CD4-positive, alpha-beta T cell treated with Interferon gamma for 1 hour (primary cell): Measurements from ENCODE around the gene NAA38.

Experiments
- DNase-seq: peaks from one replicate; pipeline ENCODE4 v3.0.0-alpha.2; 2020

Gene NAA38

DNA sequence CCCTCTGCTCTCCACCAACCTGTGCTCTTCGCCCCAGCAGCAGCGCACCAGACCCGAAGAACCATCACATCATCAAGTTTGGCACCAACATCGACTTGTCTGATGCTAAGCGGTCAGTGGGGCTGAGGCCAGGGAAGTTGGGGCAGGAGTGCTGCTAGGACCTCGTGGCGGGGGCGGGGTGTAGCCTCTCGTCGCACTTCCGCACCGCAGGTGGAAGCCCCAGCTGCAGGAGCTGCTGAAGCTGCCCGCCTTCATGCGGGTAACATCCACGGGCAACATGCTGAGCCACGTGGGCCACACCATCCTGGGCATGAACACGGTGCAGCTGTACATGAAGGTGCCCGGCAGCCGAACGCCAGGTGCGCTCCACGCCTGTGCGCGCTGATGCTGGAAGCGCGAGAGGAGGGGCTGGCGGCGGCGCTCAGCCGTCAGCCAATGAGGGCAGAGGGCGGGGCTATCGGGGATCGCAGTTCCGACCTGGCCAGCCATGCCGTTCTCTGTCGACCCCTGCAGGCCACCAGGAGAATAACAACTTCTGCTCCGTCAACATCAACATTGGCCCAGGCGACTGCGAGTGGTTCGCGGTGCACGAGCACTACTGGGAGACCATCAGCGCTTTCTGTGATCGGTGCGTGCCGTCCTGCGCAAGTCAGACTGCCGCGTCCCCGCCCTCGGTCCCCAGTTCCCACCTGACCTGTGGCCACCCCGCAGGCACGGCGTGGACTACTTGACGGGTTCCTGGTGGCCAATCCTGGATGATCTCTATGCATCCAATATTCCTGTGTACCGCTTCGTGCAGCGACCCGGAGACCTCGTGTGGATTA, 5.7 kb downstream of the NAA38 start:
- DNase-seq = peak; percentile 94

DNA sequence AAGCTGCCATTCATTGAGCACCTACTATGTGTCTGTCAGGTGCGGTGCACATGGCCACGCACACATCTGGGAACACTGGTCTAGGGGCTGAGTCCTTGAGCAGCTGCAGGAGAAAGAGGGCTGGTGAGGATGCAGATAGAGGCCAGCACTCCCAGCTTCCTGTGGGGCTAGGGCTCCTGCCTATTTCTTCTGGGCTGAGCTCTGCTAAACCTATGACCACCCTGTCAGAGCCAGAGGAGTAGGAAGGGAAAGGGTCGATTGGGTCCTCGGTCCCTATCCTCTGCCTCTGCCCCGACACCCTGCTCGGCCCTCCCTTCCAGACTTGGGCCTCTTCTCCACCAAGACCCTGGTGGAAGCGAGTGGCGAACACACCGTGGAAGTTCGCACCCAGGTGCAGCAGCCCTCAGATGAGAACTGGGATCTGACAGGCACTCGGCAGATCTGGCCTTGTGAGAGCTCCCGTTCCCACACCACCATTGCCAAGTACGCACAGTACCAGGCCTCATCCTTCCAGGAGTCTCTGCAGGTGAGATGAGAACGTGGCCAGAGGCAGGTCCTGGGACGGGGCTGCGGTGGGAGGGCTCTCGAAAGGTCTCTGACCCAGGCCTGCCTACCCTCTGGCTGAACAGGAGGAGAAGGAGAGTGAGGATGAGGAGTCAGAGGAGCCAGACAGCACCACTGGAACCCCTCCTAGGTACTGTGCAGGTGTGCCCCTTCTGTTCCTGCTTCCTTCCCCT, 6.5 kb downstream of the NAA38 start:
- peak; percentile 13 for DNase-seq

DNA sequence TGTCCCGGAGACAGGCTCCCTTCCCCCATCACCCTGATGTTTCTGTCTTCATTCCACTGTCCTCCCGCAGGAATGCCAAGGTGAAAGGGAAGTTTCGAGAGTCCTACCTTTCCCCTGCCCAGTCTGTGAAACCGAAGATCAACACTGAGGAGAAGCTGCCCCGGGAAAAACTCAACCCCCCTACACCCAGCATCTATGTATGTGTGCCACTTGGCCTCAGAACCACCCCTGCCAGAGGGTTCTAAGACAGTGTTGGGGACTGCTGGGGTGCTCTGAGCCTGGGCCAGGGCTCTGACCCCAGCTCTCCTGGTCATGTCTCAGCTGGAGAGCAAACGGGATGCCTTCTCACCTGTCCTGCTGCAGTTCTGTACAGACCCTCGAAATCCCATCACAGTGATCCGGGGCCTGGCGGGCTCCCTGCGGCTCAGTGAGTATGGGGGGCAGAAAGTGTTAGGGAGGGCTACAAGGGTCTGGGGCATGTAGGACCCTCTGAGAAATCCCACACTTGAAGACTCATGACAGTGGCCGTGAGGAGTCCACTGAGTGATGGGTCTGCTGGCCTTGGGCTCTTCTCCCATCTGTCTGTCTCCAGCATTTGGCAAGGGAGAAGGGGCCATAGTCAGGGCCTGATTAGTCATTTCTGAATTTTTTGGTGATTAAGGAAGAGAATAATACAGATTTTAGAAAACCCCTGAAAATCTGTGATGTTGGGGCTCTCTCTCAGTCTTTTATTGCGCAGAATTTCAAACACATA, 7.4 kb downstream of the NAA38 start:
- DNase-seq = no peak

DNA sequence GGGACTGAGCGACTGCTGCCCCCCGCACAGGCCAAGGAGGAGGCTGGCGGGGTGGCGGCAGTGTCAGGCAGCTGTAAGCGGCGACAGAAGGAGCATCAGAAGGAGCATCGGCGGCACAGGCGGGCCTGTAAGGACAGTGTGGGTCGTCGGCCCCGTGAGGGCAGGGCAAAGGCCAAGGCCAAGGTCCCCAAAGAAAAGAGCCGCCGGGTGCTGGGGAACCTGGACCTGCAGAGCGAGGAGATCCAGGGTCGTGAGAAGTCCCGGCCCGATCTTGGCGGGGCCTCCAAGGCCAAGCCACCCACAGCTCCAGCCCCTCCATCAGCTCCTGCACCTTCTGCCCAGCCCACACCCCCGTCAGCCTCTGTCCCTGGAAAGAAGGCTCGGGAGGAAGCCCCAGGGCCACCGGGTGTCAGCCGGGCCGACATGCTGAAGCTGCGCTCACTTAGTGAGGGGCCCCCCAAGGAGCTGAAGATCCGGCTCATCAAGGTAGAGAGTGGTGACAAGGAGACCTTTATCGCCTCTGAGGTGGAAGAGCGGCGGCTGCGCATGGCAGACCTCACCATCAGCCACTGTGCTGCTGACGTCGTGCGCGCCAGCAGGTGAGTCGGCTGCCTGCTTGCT, 8.1 kb downstream of the NAA38 start:
- DNase-seq = peak; percentile 15

DNA sequence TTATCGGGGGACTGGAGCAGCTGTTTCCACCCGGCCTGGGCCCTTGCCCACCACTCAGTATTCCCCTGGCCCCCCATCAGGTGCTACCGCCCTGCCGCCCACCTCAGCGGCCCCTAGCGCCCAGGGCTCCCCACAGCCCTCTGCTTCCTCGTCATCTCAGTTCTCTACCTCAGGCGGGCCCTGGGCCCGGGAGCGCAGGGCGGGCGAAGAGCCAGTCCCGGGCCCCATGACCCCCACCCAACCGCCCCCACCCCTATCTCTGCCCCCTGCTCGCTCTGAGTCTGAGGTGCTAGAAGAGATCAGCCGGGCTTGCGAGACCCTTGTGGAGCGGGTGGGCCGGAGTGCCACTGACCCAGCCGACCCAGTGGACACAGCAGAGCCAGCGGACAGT, 8.6 kb downstream of the NAA38 start:
- DNase-seq = no peak

DNA sequence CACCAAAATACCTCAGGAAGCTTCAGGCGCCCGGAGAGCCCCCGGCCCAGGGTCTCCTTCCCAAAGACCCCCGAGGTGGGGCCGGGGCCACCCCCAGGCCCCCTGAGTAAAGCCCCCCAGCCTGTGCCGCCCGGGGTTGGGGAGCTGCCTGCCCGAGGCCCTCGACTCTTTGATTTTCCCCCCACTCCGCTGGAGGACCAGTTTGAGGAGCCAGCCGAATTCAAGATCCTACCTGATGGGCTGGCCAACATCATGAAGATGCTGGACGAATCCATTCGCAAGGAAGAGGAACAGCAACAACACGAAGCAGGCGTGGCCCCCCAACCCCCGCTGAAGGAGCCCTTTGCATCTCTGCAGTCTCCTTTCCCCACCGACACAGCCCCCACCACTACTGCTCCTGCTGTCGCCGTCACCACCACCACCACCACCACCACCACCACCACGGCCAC, 9.2 kb downstream of the NAA38 start:
- peak; percentile 8 for DNase-seq

DNA sequence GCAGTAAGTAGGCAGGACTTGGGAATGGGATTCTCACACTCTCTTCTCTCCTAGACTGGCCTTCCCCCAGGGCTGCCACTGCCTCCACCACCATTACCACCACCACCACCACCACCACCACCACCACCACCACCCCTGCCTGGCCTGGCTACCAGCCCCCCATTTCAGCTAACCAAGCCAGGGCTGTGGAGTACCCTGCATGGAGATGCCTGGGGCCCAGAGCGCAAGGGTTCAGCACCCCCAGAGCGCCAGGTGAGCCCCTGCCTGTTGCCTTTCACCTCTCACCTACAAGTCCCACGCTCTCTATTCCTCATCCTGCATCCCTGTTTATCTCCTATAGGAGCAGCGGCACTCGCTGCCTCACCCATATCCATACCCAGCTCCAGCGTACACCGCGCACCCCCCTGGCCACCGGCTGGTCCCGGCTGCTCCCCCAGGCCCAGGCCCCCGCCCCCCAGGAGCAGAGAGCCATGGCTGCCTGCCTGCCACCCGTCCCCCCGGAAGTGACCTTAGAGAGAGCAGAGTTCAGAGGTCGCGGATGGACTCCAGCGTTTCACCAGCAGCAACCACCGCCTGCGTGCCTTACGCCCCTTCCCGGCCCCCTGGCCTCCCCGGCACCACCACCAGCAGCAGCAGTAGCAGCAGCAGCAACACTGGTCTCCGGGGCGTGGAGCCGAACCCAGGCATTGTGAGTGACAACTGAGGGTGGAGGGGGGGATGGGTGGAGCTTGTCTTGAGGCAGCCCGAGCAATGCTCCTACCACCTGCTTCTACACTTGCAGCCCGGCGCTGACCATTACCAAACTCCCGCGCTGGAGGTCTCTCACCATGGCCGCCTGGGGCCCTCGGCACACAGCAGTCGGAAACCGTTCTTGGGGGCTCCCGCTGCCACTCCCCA, 10.3 kb downstream of the NAA38 start:
- peak; percentile 9 for DNase-seq

DNA sequence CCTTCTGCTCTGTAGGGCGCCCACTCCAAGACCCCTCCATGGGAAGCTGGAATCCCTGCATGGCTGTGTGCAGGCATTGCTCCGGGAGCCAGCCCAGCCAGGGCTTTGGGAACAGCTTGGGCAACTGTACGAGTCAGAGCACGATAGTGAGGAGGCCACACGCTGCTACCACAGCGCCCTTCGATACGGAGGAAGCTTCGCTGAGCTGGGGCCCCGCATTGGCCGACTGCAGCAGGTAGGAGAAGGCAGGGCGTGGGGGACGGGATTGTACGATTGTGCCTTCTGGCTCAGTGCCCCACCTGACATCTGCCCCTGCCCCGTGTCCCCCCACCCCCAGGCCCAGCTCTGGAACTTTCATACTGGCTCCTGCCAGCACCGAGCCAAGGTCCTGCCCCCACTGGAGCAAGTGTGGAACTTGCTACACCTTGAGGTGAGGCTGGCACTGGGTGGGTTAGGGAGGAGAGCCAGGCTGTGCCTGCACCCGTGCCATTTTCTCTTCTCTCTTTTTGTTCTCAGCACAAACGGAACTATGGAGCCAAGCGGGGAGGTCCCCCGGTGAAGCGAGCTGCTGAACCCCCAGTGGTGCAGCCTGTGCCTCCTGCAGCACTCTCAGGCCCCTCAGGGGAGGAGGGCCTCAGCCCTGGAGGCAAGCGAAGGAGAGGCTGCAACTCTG, 11.2 kb downstream of the NAA38 start:
- peak; percentile 5 for DNase-seq

DNA sequence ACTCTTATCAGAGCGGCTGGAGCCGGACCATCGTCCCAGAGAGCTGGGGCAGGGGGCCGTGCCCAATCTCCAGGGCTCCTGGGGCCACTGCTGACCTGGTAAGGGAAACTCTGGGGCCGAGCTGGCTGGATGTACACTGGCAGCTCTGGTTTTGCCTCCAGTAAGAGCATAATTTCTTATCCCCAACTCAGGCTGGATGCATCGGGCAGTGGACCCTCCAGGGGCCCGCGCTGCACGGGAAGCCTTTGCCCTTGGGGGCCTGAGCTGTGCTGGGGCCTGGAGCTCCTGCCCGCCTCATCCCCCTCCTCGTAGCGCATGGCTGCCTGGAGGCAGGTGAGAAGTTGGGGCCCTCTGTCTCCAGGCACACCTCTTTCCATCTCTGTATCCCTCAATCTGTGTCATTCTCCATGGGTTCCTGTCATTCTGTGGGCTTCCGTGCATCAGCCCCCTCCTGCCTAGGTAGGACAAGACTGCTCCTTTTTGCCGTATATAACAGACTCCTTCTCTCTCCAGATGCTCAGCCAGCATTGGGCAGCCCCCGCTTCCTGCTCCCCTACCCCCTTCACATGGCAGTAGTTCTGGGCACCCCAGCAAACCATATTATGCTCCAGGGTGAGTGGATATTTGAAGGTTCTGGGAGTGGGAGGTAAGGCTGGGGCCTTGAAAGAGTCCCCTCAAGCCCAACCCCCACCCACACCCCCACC, 11.8 kb downstream of the NAA38 start:
- no peak for DNase-seq

DNA sequence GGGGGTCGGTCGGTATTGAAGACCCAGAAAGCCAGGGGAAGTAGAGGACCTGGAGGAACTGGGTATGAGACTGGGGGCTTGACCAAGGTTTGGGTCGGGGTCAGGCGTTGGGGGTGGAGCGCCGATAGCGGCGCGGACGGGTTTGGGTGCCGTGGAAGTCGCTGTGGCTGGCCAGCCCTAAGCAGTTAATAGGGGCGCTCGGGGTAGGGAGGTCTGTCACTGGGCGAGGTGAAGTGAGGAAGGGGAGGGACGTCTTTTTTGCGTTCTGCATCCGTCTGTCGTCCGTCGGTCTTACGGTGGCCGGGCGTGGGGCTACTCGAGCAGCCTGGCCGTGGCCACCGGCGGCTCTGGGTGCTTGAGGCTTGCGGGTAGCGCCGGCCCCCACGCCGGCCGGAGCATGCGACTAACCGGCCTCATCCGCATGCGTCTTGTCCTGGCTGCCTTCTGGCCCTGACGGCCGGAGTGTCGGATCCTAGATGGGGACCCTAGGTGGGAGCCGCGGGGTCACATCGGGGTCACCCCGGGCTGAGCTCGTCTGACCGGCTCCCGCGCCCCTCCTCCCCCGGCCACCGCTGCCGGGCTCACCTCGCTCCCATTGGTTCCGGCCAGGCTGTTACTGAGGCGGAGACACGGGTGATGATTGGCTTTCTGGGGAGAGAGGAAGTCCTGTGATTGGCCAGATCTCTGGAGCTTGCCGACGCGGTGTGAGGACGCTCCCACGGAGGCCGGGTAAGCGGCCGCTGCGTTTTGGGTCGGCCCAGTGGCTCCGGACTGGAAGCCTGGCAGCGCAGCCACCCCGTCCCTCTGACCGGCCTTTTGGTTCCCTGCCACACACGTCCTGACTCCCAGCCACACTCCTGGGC, 12.8 kb downstream of the NAA38 start:
- peak; percentile 92 for DNase-seq

DNA sequence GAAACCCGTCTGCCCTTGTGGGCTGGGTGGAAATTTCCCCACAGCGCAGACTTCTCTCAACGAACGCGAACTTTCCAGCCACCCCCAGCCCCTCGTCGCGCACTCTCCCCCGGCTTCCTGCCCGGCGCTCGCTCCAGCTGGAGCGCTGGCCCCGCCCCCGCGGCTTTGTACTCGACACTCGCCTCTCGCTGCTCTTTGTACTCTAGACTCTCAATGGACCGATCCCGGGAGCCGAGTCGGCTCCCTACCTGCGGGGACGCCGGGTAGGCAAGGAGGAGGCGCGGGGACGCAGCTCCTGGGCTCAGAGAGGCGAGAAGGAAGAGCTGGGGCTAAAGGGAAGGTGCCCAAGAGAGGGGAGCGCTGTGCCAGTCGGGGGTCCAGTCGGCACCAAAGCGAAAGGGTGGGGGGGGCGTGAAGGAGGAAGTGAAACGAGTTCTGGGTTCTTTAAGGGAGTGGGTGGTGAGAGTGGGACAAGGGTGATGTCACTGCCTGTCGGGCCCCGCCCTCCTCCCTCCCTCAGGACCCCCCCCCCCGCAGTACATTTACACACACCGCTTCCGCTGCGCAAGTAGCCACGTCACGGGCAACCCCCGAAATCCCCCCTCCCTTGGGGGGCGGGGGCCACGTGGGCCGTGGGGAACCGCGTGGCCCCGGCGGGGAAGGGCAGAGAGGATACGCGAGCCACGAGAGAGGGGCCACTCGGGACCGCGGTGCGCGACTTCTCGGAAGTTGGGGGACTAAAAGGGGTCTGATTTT, 13.6 kb downstream of the NAA38 start:
- peak; percentile 96 for DNase-seq

DNA sequence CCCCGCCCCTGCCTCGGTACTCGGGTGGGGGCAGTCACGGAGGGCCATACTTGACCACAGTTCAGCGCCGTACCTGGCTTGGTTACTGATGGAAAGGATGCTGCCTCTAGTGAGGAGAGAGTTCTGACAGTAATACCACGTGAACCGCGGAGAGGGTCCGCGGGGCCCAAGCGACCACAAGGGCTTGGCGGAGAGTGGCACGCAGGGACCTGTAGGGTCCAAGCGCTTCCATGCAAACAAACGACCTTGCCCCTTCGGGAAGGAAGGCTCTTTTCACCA, 14.2 kb downstream of the NAA38 start:
- DNase-seq = no peak

DNA sequence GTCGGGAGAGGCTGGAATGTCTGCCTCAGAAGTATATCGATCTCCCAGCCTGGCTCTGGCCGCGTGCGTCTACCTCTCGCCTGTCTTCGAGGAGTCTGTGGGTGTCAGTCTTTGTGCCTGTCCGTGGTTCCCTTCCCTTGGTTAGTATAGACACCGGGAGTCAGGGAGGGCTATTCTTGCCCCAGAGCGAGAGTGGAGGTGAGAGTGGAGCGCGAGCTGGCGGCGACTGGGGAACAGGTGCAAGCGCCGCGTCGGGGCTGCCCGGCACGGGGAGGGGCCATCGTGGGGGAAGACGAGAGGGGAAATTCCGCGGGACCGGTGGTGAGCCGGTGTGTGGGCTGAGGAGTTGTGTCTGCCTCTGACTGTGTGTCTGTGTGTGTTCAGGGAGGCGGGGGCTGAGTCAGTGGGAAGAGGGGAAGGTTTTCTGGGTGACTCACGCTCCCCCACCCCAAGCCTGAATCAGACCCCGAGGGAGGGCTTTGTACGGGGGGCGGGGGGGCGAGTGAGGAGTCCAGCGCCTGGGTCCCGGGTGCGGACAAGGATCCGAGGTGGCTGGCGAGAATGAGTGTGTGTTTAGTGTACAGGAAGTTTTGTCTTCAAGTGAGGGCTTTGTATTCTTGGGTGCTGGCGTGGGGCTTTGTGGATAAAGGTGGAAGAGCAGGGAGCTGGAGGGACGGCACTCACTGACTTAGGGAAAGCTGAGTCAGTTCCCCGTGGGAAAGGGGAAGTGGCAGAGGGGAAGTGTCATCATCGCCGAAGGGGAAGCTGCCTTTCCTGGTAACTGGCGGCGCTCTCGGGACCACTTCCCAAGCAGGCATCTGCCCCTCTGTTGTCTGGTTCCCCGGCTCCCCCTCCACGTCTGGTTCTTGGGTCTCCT, 14.7 kb downstream of the NAA38 start:
- DNase-seq = peak; percentile 99

DNA sequence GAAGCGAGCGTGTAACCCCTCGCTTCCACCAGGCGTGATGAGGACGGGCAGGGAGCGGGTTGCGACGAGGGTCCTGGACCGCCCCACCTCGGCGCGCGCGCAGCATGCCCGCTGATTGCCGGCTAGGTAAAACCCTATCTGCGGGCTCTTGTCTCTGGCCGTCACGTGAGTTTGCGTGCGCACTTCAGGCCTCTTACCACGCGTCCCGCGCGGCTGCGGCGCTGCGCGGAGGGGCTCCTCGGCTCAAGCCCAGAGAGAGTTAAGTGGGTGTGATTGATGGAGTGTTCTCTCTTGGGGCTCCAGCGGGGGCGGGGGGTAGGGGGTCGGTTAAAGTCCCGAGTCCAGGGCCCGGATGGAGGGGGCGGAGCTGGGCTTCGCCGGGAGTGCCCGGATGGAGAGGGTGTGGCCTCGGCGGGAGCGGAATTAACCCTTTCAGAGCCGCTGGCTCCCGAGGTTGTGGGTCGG, 15.4 kb downstream of the NAA38 start:
- peak; percentile 85 for DNase-seq

DNA sequence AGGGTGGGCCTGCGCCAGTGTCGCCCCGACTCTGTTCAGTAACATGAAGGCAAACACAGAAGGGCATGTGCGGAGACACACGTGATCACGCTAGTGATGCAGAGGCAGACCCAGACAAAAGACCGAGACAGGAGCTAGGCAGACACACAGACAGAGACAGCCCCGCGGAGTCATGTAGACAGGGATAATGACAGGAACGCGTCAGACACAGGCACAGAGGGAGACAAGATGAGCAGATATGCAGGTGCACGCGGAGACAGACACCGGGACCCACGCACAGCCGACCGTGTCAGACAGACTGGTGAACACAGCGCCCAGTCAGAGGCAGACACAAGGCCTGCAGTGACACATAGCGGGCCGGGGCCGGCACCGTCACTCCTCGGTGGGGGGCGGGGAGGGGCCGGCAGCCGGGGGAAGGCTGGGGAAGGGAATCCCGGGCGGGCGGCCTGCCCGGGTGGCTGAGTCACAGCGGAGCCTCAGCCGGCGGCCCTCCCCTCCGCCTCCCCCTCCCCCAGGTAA, 15.9 kb downstream of the NAA38 start:
- peak; percentile 96 for DNase-seq

DNA sequence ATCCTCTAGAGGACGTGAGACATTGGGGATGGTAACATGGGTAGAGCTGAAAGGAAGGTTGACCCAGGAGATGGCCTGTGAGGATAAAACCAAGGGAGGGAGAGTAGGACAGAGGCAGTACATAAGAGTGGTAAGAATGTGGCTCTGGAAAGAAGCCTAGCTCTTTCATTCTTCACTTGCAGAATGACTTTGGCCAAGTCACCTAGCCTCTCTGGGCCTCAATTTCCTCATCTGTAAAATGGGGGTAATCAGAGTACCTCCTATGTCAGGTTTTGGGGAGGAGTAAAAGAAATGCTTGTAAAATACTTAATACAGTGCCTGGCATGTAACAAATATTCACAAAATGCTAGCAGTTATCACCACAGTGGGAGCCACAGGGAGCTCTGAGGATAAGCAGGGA, 16.5 kb downstream of the NAA38 start:
- DNase-seq = no peak

DNA sequence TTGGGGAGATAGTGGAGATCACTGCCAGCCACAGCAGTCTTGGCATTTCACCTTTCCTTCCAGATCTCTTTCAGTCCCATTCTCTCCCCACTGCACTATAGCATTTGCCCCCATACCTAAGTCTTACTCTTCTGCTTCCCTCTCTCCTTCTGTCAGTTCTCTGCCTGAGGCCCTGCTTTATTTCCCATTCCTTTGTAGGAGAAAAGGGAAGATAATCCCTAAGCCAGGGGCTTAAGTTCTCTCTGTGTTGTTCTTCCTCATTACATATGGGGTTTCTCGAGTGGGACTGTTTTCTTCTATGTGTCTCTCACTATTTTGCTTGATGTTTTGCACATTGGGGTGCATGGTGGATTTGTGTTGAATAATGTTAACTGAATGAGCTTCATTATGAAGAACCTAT, 16.9 kb downstream of the NAA38 start:
- no peak for DNase-seq

DNA sequence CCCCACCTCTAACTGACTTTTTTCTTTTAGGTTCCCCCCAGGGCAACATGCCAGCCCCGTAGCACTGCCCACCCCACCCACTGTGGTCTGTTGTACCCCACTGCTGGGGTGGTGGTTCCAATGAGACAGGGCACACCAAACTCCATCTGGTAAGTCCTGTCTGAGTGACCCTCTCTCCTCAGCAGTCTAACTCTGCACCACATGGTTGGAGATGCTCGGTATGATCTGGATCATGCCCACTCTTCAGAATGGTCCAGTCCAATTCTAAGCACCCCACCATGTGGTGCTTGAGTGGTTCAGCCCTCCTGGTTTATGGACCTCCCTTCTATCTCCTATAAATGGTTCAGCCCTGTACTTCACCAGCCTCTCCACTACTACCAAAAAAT, 17.5 kb downstream of the NAA38 start:
- peak; percentile 30 for DNase-seq
